Activated T-helper 2 cell treated with anti-CD3 and anti-CD28 coated beads, Interferon-gamma antibody, Interleukin-2, Interleukin-4, amounts not matched to agents 10 μg/mL and 5 μg/mL and 100 μg/mL, durations not matched to agents 14 hours and 24 hours and 36 hours (primary cell): ENCODE data around the gene CCM2. TPM values are rescaled to one million over a fixed set of nuclear protein-coding genes. Genes with fewer than 3 reads are reported as not detected.

Experiments used
- DNase-seq: peaks from one replicate; pipeline ENCODE4 v3.0.0; 2021; ENCODE audit warnings: low spot score
- H3K27ac Mint-ChIP-seq: one replicate; pipeline ENCODE4 v1.8.0; 2021; ENCODE audit warnings: mixed read lengths
- H3K27me3 Mint-ChIP-seq: one replicate; pipeline ENCODE4 v1.8.0; 2021; ENCODE audit warnings: low read depth, mixed read lengths
- H3K36me3 Mint-ChIP-seq: one replicate; pipeline ENCODE4 v1.8.0; 2021; ENCODE audit warnings: low read depth, mixed read lengths
- H3K4me1 Mint-ChIP-seq: one replicate; pipeline ENCODE4 v1.8.0; 2021; ENCODE audit warnings: low read depth, mixed read lengths
- H3K4me3 Mint-ChIP-seq: one replicate; pipeline ENCODE4 v1.8.0; 2021; ENCODE audit warnings: low read depth, mild to moderate bottlenecking, moderate library complexity, mixed read lengths
- H3K9me3 Mint-ChIP-seq: one replicate; pipeline ENCODE4 v1.8.0; 2021; ENCODE audit warnings: mixed read lengths
- intact Hi-C: fragments of 100-400 bp; cut with micrococcal nuclease; formaldehyde crosslinking; loops from one replicate; pipeline ENCODE4 v1.15.1; 2023
- total RNA-seq: library from RNA; stranded (reverse); gene quantifications from 2 replicates; pipeline ENCODE4 v1.2.3, GENCODE V29; 2022

The CCM2 gene
- total RNA-seq, 1 donor from 2014 or later, result 61.3 TPM

DNA sequence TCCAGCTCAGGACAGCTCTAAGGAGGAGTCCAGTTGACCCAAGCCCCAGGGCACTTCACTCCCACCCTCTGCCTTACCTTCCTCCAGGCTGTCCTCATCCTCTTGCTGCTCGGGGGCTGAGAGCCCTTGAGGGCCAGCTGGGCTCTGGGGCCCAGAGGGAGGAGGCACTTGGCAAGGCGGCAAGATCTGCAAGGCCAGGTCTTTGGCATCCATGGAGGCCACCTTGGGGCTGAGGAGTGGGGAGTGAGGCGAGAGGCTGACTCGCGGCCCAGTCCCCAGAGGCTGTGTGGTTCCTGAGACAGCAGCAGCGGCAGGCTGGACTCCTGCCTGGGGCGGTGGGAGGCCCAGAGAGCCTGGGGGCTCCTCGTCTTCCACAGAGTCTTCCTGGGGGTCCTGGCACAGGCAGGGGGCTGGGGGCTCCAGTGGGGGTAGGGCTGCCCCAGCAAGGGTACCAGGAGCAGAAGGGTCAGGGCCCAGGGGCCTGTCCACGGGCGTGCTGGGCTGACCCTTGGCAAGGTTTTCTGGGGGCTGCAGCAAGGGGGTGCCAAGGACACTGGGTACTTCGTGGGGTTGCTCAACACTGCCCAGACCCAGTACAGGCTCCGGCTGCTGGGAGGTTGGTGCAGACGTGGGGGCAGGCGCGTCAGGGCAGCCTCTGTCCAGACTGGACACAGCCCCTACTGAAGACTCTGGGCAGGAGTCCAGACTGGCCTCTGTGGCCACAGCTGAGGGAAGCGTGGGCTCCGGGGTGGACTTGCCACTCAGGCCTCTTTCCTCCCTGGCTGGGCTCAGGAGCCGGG is 82.2 kb downstream of the CCM2 start:
- H3K27me3 Mint-ChIP-seq, result peaks cover 2% of the 10 kb centered on the region
- no peak overlapping the region for H3K27ac Mint-ChIP-seq
- intact Hi-C loops, result no loop called here
- no peak overlapping the region for H3K4me3 Mint-ChIP-seq
- H3K4me1 Mint-ChIP-seq, result no peaks in the 10 kb centered on the region
- no peak for DNase-seq
- H3K36me3 Mint-ChIP-seq, result no peaks in the 10 kb centered on the region
- H3K9me3 Mint-ChIP-seq, result no peaks in the 10 kb centered on the region

DNA sequence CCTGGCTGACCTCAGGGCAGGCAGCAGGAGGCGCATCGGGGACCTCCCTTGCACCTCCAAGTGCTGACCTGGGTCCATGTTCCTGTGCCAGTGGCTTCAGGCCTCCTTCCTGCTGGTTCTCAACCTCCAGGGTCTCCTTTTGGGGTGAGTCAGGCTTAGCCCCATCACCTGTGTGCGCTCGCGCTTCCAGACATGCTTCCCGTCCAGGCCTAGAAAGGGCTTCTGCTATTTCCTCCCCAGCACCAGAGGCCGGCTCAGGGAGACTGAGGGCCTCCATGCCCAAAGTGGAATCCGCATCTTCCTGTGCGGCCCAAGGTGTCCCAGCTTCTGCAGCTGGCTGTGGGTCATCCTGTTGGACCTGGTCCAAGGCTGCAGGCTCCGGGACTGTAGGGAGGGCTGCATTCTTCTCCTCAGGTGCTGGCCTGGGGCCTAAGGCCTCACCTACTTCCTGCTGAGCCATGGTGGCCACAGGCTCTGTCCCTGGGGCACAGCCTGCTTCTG is 82.9 kb downstream of the CCM2 start:
- Mint-ChIP-seq H3K9me3 (no peaks in the 10 kb centered on the region), H3K36me3 (no peaks in the 10 kb centered on the region), H3K27ac (no peak overlapping the region), H3K27me3 (peaks cover 2% of the 10 kb centered on the region), H3K4me3 (no peak overlapping the region), H3K4me1 (no peaks in the 10 kb centered on the region)
- intact Hi-C loops, result no loop called here
- no peak for DNase-seq

DNA sequence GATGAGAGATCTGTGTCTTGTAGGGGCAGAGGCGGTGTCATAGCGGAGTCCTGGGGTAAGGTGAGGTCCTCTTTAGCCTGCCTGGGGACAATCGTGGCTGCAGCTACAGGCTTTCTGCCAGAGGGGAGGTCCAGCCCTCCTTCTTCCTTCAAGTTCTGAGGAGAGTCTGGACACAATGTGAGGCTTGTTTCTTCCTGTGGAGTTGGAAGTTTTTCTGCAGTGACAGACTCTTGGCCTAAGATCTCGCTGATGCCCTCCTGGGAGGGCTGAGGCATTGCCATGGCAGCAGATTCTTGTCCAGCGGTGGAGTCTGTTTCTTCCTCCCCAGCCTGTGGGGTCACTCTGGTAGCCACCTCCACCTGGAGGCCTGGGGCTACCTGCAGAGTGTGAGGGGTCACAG is 84.3 kb downstream of the CCM2 start:
- H3K27me3 Mint-ChIP-seq, result peaks cover 5% of the 10 kb centered on the region
- no peak overlapping the region for H3K4me3 Mint-ChIP-seq
- H3K9me3 Mint-ChIP-seq, result no peaks in the 10 kb centered on the region
- no peak for DNase-seq
- H3K27ac Mint-ChIP-seq, result no peak overlapping the region
- H3K36me3 Mint-ChIP-seq, result no peaks in the 10 kb centered on the region
- intact Hi-C loops, result no loop called here
- H3K4me1 Mint-ChIP-seq, result peaks cover under 1% of the 10 kb centered on the region

DNA sequence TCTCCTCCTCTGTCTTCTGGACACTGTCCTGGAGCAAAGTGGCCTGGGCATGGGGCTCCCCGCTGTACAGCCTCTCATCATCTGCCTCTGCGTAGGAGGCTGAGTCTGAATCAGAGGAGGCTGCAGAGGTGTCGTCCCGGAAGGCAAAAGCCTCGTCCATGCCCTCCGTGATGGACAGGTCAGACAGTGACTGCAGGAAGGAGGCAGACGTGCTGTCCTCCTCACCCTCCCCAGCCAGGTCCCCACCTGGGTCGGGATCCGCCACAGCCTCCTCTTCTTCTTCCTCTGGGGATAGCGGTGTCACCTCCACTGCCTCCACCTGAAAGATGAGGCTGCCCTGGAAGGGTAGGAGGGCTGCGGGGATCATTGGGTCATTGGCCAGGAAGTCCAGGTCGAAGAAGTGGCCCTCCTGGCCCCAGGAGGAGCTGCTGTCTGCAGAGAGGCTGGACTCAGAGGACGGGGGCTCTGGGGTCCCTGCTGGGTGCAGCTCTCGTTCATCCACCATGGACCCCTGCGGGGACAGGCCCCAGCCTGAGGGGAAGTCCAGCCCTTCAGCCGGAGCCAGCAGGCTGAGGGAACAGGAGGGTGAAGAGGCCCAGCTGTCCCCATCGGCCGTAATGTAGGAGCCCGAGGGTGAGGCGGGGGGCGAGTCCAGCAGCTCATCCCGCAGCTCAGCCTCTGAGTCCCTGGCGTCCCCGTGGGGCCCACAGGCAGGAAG is 85.1 kb downstream of the CCM2 start:
- Mint-ChIP-seq H3K27ac (no peak overlapping the region), H3K4me3 (no peak overlapping the region), H3K9me3 (no peaks in the 10 kb centered on the region), H3K27me3 (peaks cover 12% of the 10 kb centered on the region), H3K4me1 (peaks cover 7% of the 10 kb centered on the region), H3K36me3 (no peaks in the 10 kb centered on the region)
- no peak for DNase-seq
- intact Hi-C loops, result no loop called here

DNA sequence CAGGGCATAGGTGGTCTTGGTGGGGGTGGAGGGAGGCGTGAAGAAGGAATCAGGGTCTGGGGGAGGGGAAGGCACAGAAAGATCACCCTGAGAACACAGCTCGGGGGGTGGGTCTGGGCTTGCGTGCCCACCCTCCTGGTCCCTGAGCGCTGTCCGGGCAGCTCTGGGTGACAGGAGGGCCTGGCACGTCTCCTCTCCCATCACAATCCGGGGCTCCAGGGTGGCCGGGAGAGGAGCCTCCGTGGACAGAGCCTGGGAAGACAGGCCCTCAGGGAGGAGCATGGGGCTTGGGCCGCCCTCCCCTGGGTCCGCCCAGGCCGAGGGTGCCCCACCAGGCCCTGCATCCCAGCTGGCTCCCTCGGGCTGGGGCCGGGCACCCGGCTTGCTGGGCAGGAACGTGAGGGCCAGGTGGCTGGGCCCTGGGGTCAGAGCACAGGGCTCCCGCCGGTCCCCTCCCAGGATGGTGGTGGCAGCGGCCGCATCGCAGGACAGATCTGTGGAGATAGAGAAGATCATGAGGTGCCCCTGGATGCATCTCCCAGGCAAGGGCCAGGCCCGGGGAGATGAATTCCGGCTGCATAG is 85.7 kb downstream of the CCM2 start:
- peaks cover 7% of the 10 kb centered on the region for H3K4me1 Mint-ChIP-seq
- H3K27ac Mint-ChIP-seq, result no peak overlapping the region
- no peak for DNase-seq
- H3K4me3 Mint-ChIP-seq, result no peak overlapping the region
- no peaks in the 10 kb centered on the region for H3K36me3 Mint-ChIP-seq
- H3K27me3 Mint-ChIP-seq, result peaks cover 13% of the 10 kb centered on the region
- intact Hi-C loops, result no loop called here
- no peaks in the 10 kb centered on the region for H3K9me3 Mint-ChIP-seq

DNA sequence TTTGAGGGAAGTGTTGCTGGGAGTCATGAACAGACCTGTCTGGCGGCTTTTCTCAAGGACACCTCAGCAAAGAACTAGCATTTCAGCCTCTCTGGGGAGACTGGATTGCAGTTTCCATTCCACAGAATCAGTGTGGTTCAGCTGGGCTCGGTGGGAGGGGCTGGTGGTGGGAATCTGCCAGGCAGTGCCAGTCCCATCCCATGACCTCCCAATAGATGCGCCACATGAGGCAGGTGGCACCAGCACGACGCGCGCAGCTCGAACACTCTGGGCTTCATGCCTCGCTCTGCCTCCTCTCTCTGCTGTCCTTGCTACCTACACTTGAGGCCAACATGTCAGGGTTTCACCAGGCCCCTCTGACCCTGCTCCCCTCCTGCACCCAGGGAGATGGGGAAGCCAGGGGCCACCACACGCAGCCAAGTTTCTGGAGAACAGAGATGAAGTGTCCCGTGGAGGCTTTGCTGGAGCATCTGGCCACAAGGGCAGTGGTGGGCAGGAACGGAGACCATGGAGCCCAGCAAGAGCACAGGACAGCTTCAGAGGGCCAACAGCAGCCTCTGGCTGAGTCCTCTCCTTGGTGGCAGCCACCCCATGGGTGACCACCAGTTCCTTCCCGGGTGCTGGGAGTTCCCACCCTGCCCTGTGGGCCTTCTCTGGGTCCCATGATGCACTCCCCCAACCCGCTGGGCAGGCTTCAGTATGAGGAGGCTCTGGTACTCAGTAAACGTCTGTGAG is 86.5 kb downstream of the CCM2 start:
- Mint-ChIP-seq H3K4me1 (peaks cover 7% of the 10 kb centered on the region), H3K4me3 (no peak overlapping the region), H3K9me3 (no peaks in the 10 kb centered on the region), H3K27ac (no peak overlapping the region), H3K27me3 (peaks cover 13% of the 10 kb centered on the region), H3K36me3 (no peaks in the 10 kb centered on the region)
- DNase-seq, result no peak
- intact Hi-C loops, result no loop called here

DNA sequence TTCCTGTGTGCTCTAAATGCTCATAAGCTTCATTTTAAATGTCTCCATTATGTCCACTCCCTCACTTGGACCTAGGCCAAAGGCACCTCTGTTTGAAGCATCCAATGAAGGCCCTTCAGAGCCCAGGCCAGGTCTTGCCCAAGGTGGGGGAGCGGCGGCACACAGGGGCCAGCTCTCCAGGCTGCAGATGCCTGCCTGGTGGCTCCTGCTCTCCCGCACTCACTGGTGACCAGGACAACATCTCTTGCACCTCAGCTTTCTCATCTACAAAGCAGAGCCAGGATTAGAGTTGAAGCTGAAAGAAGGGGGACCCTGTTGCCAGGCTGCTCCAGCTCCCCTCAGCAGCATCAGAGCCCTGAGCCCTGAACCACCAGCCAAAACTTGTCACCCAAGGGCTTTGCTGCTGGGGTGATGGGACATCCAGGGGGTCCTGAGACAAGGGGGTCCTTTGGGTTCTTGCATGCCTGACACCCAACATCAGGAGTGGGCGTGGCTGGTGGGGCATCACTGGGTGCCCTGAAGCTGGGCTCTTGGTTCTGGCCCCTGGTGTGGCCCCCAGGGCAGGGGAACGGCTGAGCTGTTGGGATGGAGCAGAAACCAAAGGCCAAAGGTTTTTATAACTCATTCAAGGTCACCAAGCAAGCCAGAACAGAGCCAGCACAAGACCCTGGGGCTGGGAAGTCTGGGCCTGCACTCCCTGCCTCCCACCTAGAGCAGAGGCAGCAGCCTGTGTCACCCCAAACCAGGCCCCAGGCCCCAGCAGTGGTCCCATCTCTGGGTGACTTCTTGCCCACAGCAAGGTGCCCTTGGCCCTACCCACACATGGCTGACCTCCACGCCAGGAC is 87.5 kb downstream of the CCM2 start:
- intact Hi-C loops, result no loop called here
- Mint-ChIP-seq H3K36me3 (no peaks in the 10 kb centered on the region), H3K9me3 (no peaks in the 10 kb centered on the region), H3K4me3 (no peak overlapping the region), H3K27ac (no peak overlapping the region), H3K27me3 (peaks cover 18% of the 10 kb centered on the region), H3K4me1 (peaks cover 8% of the 10 kb centered on the region)
- no peak for DNase-seq

DNA sequence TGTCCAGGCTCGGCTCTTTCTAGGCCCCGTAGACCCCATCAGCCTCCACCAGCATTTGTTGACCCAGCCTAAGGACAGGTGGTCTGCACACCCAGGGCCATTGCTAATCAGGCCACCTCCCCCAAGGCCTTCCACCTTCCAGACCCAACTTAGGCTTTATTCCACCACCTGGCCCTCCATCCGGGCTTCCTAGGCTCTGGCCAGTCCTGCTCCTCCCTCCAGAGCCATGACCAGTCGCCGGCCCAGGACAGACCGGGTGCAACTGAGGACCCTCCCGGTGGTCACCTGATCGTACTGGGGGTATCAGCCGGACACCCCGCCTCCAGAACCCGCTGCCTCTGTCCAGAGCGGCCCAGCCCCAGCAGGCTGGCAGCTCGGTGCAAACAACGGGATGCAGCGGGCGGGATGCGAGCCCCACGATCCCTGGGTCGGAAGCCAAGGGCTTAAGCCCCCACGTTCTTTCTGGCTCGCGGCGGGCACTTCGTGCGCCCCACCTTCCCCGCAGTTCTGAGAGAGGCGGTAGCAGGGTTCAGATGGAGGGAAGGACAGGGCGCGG is 88.2 kb downstream of the CCM2 start:
- H3K9me3 Mint-ChIP-seq, result no peaks in the 10 kb centered on the region
- intact Hi-C loops, result no loop called here
- no peak overlapping the region for H3K4me3 Mint-ChIP-seq
- H3K4me1 Mint-ChIP-seq, result peaks cover 9% of the 10 kb centered on the region
- no peak for DNase-seq
- peaks cover 22% of the 10 kb centered on the region for H3K27me3 Mint-ChIP-seq
- H3K27ac Mint-ChIP-seq, result no peak overlapping the region
- no peaks in the 10 kb centered on the region for H3K36me3 Mint-ChIP-seq

DNA sequence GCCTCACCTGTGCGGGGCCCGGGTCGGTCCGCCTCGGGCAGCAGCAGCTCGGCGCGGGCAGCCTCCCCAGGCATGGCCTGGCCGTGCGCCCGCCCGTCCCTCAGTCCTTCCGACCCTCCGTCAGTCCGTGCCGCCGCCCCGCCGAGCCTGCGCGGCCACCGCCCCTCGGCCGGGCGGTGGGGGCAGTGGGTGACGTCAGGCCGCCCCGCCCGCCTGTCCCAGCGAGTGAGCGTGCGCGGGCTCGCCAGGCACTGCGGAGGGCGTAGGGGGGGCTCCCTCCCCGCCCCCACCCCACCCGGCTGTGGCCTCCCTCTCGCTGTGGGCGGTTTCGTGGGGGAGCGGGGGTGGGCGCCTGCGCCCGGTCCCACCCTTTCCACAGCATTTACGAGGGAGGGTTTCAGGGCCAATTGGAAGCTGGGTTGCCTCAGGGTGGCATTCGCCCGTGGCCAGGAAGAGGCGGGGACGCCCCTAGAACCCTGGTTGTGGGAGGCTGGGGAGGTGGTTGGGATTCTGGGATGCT is 88.9 kb downstream of the CCM2 start, which contains the start of gene NACAD:
Gene NACAD (minus strand): TSS at position 149 of the 520 bp plus-strand sequence. CDS start 75 bp downstream, at position 74.
- no peak within 1 kb of the TSS for H3K27ac Mint-ChIP-seq
- peaks cover 4% of the 10 kb centered on the region for H3K9me3 Mint-ChIP-seq
- peaks cover 3% of the 10 kb centered on the region for H3K36me3 Mint-ChIP-seq
- H3K27me3 Mint-ChIP-seq, result peaks cover 26% of the 10 kb centered on the region
- peak within 1 kb of the TSS; percentile 64 for H3K4me3 Mint-ChIP-seq
- DNase-seq, result no peak
- peaks cover 9% of the 10 kb centered on the region for H3K4me1 Mint-ChIP-seq
- intact Hi-C loops, result no loop called here

DNA sequence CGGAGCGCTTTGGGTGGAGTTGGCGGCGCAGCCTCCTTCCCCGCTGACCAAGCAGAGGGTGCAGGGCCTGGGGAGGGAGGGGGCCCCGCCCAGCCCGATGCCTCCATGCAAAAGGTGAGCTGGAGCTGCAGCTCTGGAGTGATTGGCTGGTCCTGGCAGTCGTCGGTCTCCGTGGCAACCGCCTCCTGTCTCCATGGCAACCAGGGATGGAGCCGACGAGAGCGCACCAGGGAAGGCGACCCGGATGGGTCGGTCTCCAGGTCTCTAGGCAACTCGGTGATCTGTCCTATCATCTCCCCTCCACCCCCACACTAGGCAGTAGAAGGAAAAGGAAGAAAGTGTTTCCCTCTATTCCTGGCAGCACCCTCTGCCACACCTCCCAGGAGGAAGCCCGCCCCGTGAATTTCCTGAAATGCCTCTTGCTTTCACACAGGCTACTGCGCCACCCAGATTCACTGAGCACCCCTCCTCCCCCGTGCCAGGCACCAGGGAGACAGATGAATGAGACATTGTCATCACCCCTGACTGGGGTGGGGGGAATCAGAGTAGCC is 89.4 kb downstream of the CCM2 start:
- no peak overlapping the region for H3K27ac Mint-ChIP-seq
- H3K9me3 Mint-ChIP-seq, result peaks cover 4% of the 10 kb centered on the region
- H3K4me1 Mint-ChIP-seq, result peaks cover 9% of the 10 kb centered on the region
- DNase-seq, result peak; percentile 64
- intact Hi-C loops, result no loop called here
- peak overlapping the region; percentile 64 for H3K4me3 Mint-ChIP-seq
- peaks cover 3% of the 10 kb centered on the region for H3K36me3 Mint-ChIP-seq
- peaks cover 26% of the 10 kb centered on the region for H3K27me3 Mint-ChIP-seq

DNA sequence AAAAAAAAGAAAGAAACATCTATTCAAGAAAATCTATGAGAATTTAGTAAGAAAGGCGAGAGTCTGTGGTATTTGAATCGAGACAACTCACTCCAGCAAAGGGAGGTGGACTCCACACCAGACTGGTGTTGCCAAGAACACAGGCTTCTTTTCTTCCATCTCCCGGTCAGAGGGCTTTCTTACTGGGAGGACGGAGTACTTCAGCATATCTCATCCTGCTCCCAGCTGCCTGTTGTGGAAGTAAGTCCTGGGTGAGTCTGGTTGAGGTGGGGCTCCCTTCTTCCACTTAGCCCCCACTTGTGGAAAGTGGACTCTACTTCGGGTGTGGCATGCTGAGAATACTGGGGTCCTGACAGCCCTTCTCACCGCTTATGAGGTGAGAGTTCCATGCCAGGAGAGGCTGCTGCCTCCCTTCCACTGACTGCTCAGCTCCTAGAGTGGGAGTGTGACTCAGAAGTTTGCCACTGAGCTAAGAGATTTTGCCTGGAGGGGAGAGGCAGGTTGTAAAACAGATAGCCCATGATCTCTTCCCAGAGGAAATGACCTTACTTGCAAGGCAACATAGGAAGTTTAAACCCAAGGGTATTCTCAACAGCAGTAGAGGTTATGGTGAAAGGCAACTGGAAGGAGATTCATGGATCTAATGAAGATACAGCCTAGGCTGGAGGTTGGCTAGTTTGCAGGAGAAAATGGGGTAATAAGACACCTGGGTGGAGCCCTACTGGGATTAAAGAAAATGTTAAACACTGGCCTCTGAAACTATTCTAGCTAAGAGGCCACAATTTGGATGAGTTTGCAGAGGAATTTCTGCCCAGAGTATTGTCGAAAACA is 92.3 kb downstream of the CCM2 start:
- Mint-ChIP-seq H3K27me3 (peaks cover 24% of the 10 kb centered on the region), H3K4me3 (no peak overlapping the region), H3K36me3 (peaks cover 3% of the 10 kb centered on the region), H3K27ac (no peak overlapping the region), H3K9me3 (peaks cover 4% of the 10 kb centered on the region), H3K4me1 (peaks cover 9% of the 10 kb centered on the region)
- no peak for DNase-seq
- intact Hi-C loops, result no loop called here
